SHP77 (cell line): ENCODE measurements around the gene SCRN1.
"Not testable (repeated sequence)": the region's sequence is repeated elsewhere in the genome, so short reads cannot be mapped to it uniquely, and the experiment has no call there.

Source experiments
- DNase-seq, 2 experiments: peaks; one replicate each; lab custom pipeline; 2025; lab: John Stamatoyannopoulos, UW

The SCRN1 gene

GRCh38 chr7:29968683-29969395, 20.8 kb downstream of the SCRN1 start:
- no peak for DNase-seq

- no peak for DNase-seq
These were observed 24.6 kb downstream of the SCRN1 start for GRCh38 chr7:29965030-29965429.

GRCh38 chr7:29962035-29962434, 27.6 kb downstream of the SCRN1 start:
- no peak for DNase-seq

GRCh38 chr7:29961611-29962010, 28.0 kb downstream of the SCRN1 start:
- DNase-seq, result not testable (repeated sequence)

- DNase-seq, result no peak
These were observed 30.8 kb downstream of the SCRN1 start for GRCh38 chr7:29958667-29959358.

GRCh38 chr7:29957521-29958310, 31.9 kb downstream of the SCRN1 start:
- DNase-seq, result peak; percentile 30 to 34

GRCh38 chr7:29956487-29956836, 33.1 kb downstream of the SCRN1 start:
- DNase-seq, result no peak

GRCh38 chr7:29955799-29956486, 33.7 kb downstream of the SCRN1 start:
- DNase-seq, result no peak

GRCh38 chr7:29955075-29955792, 34.4 kb downstream of the SCRN1 start:
- DNase-seq, result no peak

- no peak for DNase-seq
These were observed 35.8 kb downstream of the SCRN1 start for GRCh38 chr7:29953726-29954347.

- DNase-seq, result no peak
These were observed 38.4 kb downstream of the SCRN1 start for GRCh38 chr7:29951206-29951605.

GRCh38 chr7:29950480-29950879, 39.1 kb downstream of the SCRN1 start:
- DNase-seq, result no peak

- no peak for DNase-seq
These were observed 41.0 kb downstream of the SCRN1 start for GRCh38 chr7:29948587-29948986.

GRCh38 chr7:29946428-29947186, 43.0 kb downstream of the SCRN1 start:
- peak; percentile 1 to 13 for DNase-seq

- DNase-seq, result no peak
These were observed 44.3 kb downstream of the SCRN1 start for GRCh38 chr7:29945259-29945809.

- DNase-seq, result no peak
These were observed 49.4 kb downstream of the SCRN1 start for GRCh38 chr7:29940199-29940598.

- DNase-seq, result no peak
These were observed 52.5 kb downstream of the SCRN1 start for GRCh38 chr7:29937132-29937531.

GRCh38 chr7:29935111-29935510, 54.5 kb downstream of the SCRN1 start:
- DNase-seq, result no peak

- DNase-seq, result no peak
These were observed 60.4 kb downstream of the SCRN1 start for GRCh38 chr7:29929018-29929807.
